GM12892 (cell line): Measurements from ENCODE around the gene BMP5. TPM values are rescaled to one million over a fixed set of nuclear protein-coding genes. Genes with fewer than 3 reads are reported as not detected.
"Not testable (repeated sequence)": the region's sequence is repeated elsewhere in the genome, so short reads cannot be mapped to it uniquely, and the experiment has no call there.

Experiments used
- DNase-seq: peaks from one replicate; pipeline ENCODE4 v3.0.0; 2011; ENCODE audit not compliant: insufficient read length
- FAIRE-seq: peaks from 2 replicates; lab custom pipeline; 2011; peaks lifted over from hg19 to GRCh38; lab: Jason Lieb, UNC
- POLR2A ChIP-seq: IDR thresholded peaks from 2 replicates; pipeline ENCODE4 v1.6.1; 2011; ENCODE audit warnings: low read depth, low read length, control low read depth
- POLR2AphosphoS5 ChIP-seq: IDR thresholded peaks from 2 replicates; pipeline ENCODE4 v1.6.1; 2011; ENCODE audit warnings: low read depth, low read length, control low read depth
- TAF1 ChIP-seq: IDR thresholded peaks from 2 replicates; pipeline ENCODE4 v1.6.1; 2011; ENCODE audit warnings: low read depth, mild to moderate bottlenecking, control low read depth, low read length, borderline replicate concordance
- polyA plus RNA-seq: library from polyadenylated mRNA; unstranded; fragments of >200 nt; gene quantifications from one replicate; pipeline ENCODE4 v1.2.1, GENCODE V29; 2012; ENCODE audit warnings: missing spikeins, inconsistent platforms; ENCODE audit not compliant: missing spikeins

Gene BMP5
- polyA plus RNA-seq: not detected

DNA sequence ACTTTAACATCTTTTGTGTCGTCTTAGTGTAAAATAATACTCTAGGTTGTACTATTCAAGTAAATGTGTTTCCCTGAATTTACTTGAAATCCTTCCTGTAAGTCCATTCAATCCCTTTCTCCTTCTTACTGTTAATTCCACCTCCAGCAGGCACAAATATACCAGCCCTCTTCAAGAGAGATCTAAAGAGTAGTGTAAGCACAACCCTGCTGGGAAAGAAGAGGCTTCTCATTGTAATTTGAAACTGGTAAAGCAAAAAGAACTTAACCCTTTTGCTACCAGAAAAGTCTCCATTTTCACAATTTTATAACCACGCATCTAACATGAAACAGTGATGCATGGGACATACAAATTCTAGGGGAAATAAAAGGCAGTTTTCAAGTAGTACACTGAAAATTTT, at the start of gene BMP5:
Gene BMP5, minus strand, starts transcription at position 191 of the 400 bp plus-strand sequence. CDS start 725 bp downstream, outside the sequence.
- DNase-seq (no peak), FAIRE-seq (no peak)
- TF ChIP-seq POLR2A (no peak), POLR2AphosphoS5 (no peak), TAF1 (no peak)

DNA sequence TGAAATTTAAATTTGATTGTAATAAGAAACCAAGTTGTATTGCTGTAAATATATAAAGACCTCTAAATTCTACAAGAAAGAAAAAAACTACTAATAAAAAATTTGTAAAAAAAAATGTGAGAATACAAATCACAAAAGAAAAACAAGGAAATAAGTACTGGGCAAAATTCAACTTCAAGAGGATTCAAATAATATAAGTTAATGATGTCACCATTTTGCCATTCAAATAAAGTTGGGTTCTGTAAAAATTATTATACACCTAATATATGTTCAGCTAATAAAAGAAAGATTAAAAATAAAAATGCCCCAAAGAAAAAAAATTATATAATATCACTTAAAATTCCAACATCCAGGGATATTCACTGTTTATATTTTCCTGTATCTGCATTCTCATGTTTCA, 47.0 kb upstream of the BMP5 start:
- DNase-seq: no peak
- no peak for FAIRE-seq
- TF ChIP-seq POLR2A (no peak), POLR2AphosphoS5 (no peak), TAF1 (no peak)

DNA sequence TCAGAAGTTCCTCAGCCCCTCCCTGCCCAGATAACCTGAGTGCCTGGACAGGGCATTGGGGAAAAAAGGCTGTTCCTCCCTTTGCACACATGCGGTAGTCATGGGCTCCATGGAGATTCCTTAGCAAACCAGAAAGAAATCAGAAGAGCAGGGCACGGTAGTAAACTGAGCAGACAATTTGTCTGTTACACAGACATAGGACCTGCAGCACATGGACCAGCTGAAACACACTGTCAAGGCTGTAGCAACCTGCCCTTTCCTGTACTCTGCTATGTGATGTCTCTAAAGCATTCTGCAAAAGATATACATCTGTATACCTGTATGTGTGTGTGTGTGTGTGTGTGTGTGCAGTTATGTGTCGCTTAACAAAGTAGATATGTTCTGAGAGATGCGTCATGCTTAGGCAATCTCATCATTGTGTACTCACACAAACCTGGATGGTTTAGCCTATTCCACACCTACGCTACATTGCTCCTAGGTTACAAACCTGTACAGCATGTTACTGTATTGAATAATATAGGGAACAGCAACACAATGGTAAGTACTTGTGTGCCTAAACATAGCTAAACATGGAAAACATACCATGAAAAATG, 44.4 kb upstream of the BMP5 start:
- no peak for FAIRE-seq
- DNase-seq: no peak
- no peak for TF ChIP-seq TAF1

DNA sequence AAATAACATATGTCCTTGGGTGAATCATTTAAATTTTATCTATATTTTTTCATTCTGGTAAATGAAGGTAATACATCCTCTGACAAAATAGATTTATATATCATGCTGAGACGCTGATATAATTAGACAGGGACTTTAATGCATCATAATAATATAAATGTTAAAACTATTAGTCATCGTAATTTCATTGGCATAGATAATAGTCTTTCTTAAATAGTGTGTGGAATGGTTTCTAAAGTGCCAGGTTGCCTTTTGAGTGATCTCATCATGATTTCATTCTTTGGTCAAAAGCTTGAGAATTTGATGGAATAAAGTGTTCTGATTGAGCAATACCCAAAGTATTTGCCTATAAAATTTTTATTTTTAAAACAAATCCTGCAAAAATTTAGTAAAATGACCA, 43.2 kb upstream of the BMP5 start:
- DNase-seq (no peak), FAIRE-seq (no peak)

DNA sequence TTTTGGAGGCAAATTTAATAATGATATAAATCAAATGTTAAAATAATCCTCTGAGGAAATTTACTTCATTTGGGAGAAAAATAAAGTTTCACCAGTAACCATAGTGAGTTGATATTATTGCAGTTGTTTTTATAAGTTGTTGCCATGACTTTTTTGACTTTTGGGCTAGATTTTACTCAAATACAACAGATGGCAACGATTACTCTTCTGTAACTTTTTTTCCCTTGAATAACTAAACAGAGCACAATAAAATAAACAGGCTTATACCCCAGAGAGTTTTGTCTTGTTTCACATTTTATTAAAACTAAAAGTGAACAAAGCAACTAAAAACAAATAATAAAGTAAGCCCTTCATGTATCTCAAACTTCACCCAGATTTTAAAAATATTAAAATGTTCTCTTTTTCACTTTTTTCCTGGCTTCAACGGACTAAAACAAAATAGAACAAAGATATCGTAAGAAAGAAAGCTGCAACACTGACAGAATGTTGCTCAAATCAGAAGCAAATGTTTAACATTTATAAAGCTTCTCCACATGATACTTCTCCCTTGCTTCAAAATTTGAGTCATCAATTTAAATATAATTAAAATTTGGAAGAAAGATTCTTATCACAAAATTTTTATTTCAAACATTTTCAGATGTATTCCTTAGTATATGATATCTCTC, 42.5 kb upstream of the BMP5 start:
- DNase-seq (no peak), FAIRE-seq (no peak)

More for the DNA sequence above, 43.2 kb upstream of the BMP5 start:
- TF ChIP-seq TAF1 (no peak), POLR2AphosphoS5 (no peak), POLR2A (no peak)

DNA sequence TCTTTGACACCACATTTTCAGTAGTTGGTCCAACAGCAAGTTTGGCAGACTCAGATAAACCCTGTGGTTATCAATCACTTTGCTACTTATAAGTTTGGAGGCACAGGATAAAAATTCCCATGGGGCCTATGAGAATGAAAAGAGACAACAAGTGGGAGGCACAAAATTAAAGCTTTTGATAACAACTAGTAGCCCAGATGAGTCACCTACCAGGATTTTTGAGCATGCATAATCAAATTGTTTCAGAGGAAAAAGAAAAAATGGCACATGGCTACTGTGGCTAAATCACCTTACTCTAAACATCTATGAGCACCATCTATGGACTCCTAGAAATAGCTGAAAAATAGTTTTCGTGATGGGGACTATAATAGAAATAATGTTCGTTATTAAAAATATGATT, 40.8 kb upstream of the BMP5 start:
- FAIRE-seq (no peak), DNase-seq (no peak)
- TF ChIP-seq POLR2AphosphoS5 (no peak), TAF1 (no peak), POLR2A (no peak)

More for the DNA sequence above, 42.5 kb upstream of the BMP5 start:
- TF ChIP-seq TAF1: no peak

DNA sequence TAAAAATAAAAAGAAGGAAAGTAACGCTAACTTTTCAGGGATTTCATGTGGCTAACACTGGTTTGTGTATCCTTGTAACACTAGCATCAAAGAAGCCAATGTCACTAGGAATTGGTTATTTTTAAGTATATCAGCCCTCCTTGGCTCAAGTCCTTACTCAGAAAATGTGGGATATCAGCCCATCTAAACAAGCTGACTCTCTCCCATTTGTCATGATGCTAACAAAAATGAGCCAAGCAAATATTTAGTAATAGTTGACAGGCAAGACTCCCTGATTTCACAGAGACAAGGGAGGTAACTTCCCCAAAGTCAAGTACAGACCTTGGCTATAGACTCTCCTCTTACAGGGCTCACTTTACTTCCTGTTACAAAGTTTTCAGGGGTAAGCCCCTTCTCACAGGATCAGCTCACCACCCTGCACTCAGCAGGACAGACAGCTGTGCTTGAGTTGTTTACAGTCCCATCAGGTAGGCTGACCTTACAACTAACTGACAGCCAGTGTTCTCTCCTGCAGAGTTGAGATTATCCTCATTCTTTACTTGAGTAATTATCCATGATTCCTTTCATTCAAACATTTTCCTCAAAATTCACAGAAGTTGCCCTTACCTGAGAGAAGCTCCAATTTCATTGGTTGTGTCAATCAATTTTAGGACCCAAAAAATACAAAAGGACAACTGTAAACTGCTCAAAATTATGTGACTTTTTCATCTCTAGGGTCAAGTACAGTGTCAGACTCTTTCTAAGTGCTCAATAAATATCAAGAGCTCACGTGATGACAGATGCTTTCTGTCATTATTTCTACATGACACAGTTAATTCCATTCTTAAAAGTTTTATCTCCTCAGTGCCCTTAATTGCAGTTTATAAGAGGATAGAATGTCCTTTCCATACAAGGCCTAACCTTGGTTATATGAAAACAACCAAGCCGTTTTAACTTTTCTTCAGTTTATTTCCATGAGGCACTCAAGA, 38.1 kb upstream of the BMP5 start:
- no peak for TF ChIP-seq TAF1
- no peak for TF ChIP-seq POLR2AphosphoS5
- no peak for TF ChIP-seq POLR2A
- no peak for FAIRE-seq
- DNase-seq: no peak

DNA sequence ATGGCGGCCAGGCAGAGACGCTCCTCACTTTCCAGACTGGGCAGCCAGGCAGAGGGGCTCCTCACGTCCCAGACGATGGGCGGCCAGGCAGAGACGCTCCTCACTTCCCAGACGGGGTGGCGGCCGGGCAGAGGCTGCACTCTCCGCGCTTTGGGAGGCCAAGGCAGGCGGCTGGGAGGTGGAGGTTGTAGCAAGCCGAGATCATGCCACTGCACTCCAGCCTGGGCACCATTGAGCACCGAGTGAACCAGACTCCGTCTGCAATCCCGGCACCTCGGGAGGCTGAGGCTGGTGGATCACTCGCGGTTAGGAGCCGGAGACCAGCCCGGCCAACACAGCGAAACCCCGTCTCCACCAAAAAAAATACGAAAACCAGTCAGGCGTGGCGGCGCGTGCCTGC, 35.1 kb upstream of the BMP5 start:
- not testable (repeated sequence) for DNase-seq, FAIRE-seq

DNA sequence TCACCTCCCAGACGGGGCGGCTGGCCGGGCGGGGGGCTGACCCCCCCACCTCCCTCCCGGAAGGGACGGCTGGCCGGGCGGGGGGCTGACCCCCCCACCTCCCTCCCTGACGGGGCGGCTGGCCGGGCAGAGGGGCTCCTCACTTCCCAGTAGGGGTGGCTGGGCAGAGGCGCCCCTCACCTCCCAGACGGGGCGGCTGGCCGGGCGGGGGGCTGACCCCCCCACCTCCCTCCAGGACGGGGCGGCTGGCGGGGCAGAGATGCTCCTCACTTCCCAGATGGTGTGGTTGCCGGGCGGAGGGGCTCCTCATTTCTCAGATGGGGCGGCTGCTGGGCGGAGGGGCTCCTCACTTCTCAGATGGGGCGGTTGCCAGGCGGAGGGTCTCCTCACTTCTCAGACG, 34.5 kb upstream of the BMP5 start:
- not testable (repeated sequence) for FAIRE-seq, DNase-seq

DNA sequence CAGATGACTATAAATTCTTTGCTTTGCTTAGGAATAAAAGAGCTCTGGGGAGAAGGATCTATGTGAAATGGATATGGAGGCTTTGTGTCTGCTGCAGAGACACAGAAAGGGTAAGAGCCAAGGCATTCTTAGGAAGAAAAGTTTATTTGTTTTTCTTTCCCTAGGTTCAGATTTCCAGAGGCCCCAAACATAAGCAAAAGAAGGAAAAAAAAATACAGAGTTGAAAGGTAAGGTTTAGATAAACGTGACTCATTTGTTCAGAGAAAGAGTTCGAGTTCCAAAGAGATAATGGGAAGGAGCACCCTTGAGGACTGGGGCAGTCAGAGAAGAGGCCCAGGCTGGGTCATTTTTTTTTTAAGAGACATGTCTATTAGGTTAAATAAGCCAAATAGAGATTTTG, 27.4 kb upstream of the BMP5 start:
- FAIRE-seq (no peak), DNase-seq (no peak)
- no peak for TF ChIP-seq POLR2A
- no peak for TF ChIP-seq POLR2AphosphoS5
- TF ChIP-seq TAF1: no peak

DNA sequence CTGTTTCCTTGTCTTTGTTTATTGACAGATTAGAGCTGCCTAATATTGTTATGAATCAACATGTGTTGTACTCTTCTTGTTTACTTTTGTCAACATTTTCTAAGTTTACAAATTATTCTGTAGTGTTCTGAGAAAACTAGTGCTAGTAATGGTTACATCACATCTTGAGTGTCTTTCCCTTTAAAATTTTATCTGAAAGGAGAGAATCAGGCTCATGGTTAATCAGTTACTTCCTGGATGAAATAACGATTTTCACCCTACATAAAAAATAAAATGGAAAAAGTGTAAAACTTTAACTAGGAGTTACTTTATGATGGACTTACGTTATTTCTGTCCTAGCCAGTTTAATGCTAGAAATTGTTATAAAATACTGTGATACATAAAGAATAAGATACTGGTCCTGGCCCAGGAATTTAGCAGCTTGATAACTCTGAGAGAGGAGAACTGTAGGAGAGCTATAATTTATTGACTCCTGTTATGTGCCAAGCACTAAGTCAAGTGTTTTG, 26.4 kb upstream of the BMP5 start:
- FAIRE-seq (no peak), DNase-seq (no peak)
- TF ChIP-seq POLR2AphosphoS5 (no peak), POLR2A (no peak), TAF1 (no peak)

DNA sequence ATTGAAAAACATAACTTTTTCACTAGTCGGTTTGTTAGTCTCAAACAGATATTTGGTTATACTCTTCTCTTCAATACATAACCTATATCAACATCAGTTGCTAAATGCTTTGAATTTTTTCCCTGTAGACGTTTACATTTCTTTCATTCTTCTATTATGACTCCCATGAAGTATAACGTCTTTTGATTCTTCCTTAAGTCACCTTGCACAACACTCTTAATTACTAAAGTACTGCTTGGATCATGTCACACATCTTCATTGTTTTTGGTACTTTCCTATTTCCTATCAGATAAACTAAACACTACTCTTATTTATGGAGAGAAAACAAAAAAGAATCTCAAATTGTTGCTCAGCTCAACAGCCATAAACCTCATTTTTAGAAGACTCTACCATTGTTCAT, 23.0 kb upstream of the BMP5 start:
- TF ChIP-seq POLR2AphosphoS5: no peak
- TF ChIP-seq POLR2A: no peak
- TF ChIP-seq TAF1: no peak
- FAIRE-seq: no peak
- DNase-seq: no peak

DNA sequence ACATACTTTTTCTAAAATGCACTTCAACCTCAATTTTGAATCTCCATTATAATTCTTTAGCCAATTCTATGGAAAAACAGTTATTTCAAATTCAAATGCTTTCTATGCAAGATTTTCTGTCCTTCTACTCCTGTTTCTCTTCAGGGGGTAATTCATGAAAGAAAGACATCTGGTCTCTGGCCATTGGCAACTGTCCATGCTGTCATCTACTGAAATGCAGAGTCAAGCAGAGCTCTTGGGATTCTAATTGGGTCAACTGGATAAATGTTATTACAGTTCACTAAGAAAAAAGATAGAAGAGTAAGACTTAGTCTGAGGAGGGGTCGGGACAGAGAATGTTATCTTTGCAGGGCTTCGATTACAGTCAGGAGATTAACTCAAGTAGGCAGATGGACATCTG, 22.0 kb upstream of the BMP5 start:
- no peak for TF ChIP-seq TAF1
- no peak for TF ChIP-seq POLR2A
- TF ChIP-seq POLR2AphosphoS5: no peak
- FAIRE-seq (no peak), DNase-seq (no peak)
